DOHH2 (cell line): Measurements from ENCODE around the gene DDO.

Source experiments
- H3F3A ChIP-seq: fragments of 200-600 bp; sonication (generic), shearing (Covaris generic); 2 replicates; pipeline ENCODE4 v1.6.0; 2016; ENCODE audit warnings: antibody characterized with exemption, mild to moderate bottlenecking; ENCODE audit not compliant: control insufficient read depth, insufficient read depth
- H3K27ac ChIP-seq: fragments of 200-600 bp; sonication (generic); 2 replicates; pipeline ENCODE4 v1.5.1; 2014; ENCODE audit warnings: low read depth, mild to moderate bottlenecking, low read length, moderate library complexity
- H3K27me3 ChIP-seq: fragments of 200-600 bp; sonication (generic); 2 replicates; pipeline ENCODE4 v1.6.1; 2014; ENCODE audit warnings: mild to moderate bottlenecking, low read length, mixed read lengths; ENCODE audit not compliant: control insufficient read depth
- H3K36me3 ChIP-seq: fragments of 200-600 bp; sonication (generic); 2 replicates; pipeline ENCODE4 v1.6.1; 2014; ENCODE audit warnings: mild to moderate bottlenecking, low read length, moderate library complexity, mixed read lengths; ENCODE audit not compliant: control insufficient read depth
- H3K4me1 ChIP-seq: fragments of 200-600 bp; sonication (generic); 2 replicates; pipeline ENCODE4 v1.6.1; 2014; ENCODE audit warnings: mild to moderate bottlenecking, low read length, mixed read lengths; ENCODE audit not compliant: control insufficient read depth
- H3K4me2 ChIP-seq: fragments of 200-600 bp; sonication (generic); 2 replicates; pipeline ENCODE4 v1.6.0; 2014; ENCODE audit warnings: mild to moderate bottlenecking, low read length, moderate library complexity
- H3K4me3 ChIP-seq: fragments of 200-600 bp; sonication (generic); 2 replicates; pipeline ENCODE4 v1.5.1; 2014; ENCODE audit warnings: mild to moderate bottlenecking, low read length, mixed read lengths
- H3K79me2 ChIP-seq: fragments of 200-600 bp; sonication (generic); 2 replicates; pipeline ENCODE4 v1.6.1; 2014; ENCODE audit warnings: mild to moderate bottlenecking, low read length, mixed read lengths; ENCODE audit not compliant: control insufficient read depth
- H3K9me2 ChIP-seq: fragments of 200-600 bp; sonication (generic); replicated peaks from 2 replicates; pipeline ENCODE4 v1.6.1; 2014; ENCODE audit warnings: mild to moderate bottlenecking, low read length, mixed read lengths; ENCODE audit not compliant: control insufficient read depth
- H3K9me3 ChIP-seq: fragments of 200-600 bp; sonication (generic); 2 replicates; pipeline ENCODE4 v1.6.1; 2014; ENCODE audit warnings: antibody characterized with exemption, low read length, mixed read lengths; ENCODE audit not compliant: control insufficient read depth, insufficient read depth
- H4K20me1 ChIP-seq: fragments of 200-600 bp; sonication (generic); 2 replicates; pipeline ENCODE4 v1.6.0; 2014; ENCODE audit warnings: low read depth, mild to moderate bottlenecking, antibody characterized with exemption, low read length, moderate library complexity; ENCODE audit not compliant: control insufficient read depth, insufficient read depth
- CTCF ChIP-seq: fragments of 200-600 bp; sonication (generic); IDR thresholded peaks from one replicate; pipeline ENCODE4 v1.5.1; 2014; ENCODE audit warnings: antibody characterized with exemption, mild to moderate bottlenecking, low read depth, low read length; ENCODE audit not compliant: poor library complexity, severe bottlenecking
- EZH2phosphoT487 ChIP-seq: fragments of 200-600 bp; sonication (generic); IDR thresholded peaks from 2 replicates; pipeline ENCODE4 v1.6.1; 2017; ENCODE audit warnings: borderline replicate concordance, mild to moderate bottlenecking, antibody characterized with exemption, low read length, moderate library complexity, mixed read lengths

DDO gene

GRCh38 chr6:110366975-110367374, 48.4 kb downstream of the DDO start:
- Histone ChIP-seq H3K36me3 (no peaks in the 10 kb centered on the region), H3K9me3 (no peaks in the 10 kb centered on the region), H3F3A (no peaks in the 10 kb centered on the region), H3K27ac (no peak overlapping the region), H3K27me3 (0 out of 2 replicates have a peak, but pooled peaks cover 3% of the 10 kb centered on the region), H3K4me1 (no peaks in the 10 kb centered on the region), H3K79me2 (no peaks in the 10 kb centered on the region), H4K20me1 (no peaks in the 10 kb centered on the region), H3K9me2 (no peaks in the 10 kb centered on the region), H3K4me3 (no peak overlapping the region), H3K4me2 (no peak overlapping the region)
- TF ChIP-seq CTCF, result no peak
- TF ChIP-seq EZH2phosphoT487, result no peak

- H3K9me2 ChIP-seq, result no peaks in the 10 kb centered on the region
- no peaks in the 10 kb centered on the region for H4K20me1 ChIP-seq
- H3K4me2 ChIP-seq, result no peak overlapping the region
- no peak overlapping the region for H3K27ac ChIP-seq
- TF ChIP-seq EZH2phosphoT487 (no peak), CTCF (no peak)
- H3K36me3 ChIP-seq, result no peaks in the 10 kb centered on the region
- H3F3A ChIP-seq, result no peaks in the 10 kb centered on the region
- H3K4me1 ChIP-seq, result no peaks in the 10 kb centered on the region
- H3K27me3 ChIP-seq, result 0 out of 2 replicates have a peak, but pooled peaks cover 3% of the 10 kb centered on the region
- no peaks in the 10 kb centered on the region for H3K79me2 ChIP-seq
- no peak overlapping the region for H3K4me3 ChIP-seq
- H3K9me3 ChIP-seq, result no peaks in the 10 kb centered on the region
Observed at GRCh38 chr6:110366256-110366655, 49.1 kb downstream of the DDO start.

GRCh38 chr6:110364364-110365105, 50.8 kb downstream of the DDO start:
- H3K36me3 ChIP-seq, result no peaks in the 10 kb centered on the region

More at GRCh38 chr6:110364364-110365105, 50.8 kb downstream of the DDO start:
- Histone ChIP-seq H3K4me1 (no peaks in the 10 kb centered on the region), H3K9me2 (no peaks in the 10 kb centered on the region), H3K9me3 (no peaks in the 10 kb centered on the region), H3K79me2 (no peaks in the 10 kb centered on the region), H3K4me3 (no peak overlapping the region), H3K27me3 (0 out of 2 replicates have a peak, but pooled peaks cover 3% of the 10 kb centered on the region), H4K20me1 (no peaks in the 10 kb centered on the region), H3K27ac (no peak overlapping the region), H3K4me2 (no peak overlapping the region), H3F3A (no peaks in the 10 kb centered on the region)
- TF ChIP-seq EZH2phosphoT487, result no peak
- no peak for TF ChIP-seq CTCF
